ENCODE measurements around the gene CAMK2B.

CAMK2B gene

GRCh38 chr7:44275957-44276570 lies 49.3 kb downstream of the CAMK2B start:
- DNase-seq (ENCODE audit: low spot score) = peak; percentile 83

GRCh38 chr7:44275146-44275545 lies 50.2 kb downstream of the CAMK2B start:
- DNase-seq (ENCODE audit: low spot score) = no peak

GRCh38 chr7:44274623-44274975 lies 50.8 kb downstream of the CAMK2B start:
- DNase-seq (ENCODE audit: low spot score) = no peak

- no peak for DNase-seq (ENCODE audit: low spot score)
These were observed 51.4 kb downstream of the CAMK2B start for GRCh38 chr7:44273681-44274622.

GRCh38 chr7:44272981-44273380 lies 52.4 kb downstream of the CAMK2B start:
- no peak for DNase-seq (ENCODE audit: low spot score)

- no peak for DNase-seq (ENCODE audit: low spot score)
These were observed 52.9 kb downstream of the CAMK2B start for GRCh38 chr7:44272456-44272855.

- no peak for DNase-seq (ENCODE audit: low spot score)
These were observed 55.4 kb downstream of the CAMK2B start for GRCh38 chr7:44269943-44270493.

- DNase-seq (ENCODE audit: low spot score) = no peak
These were observed 56.0 kb downstream of the CAMK2B start for GRCh38 chr7:44269417-44269816.

- DNase-seq (ENCODE audit: low spot score) = no peak
These were observed 56.7 kb downstream of the CAMK2B start for GRCh38 chr7:44268671-44269070.

- DNase-seq (ENCODE audit: low spot score) = peak; percentile 43
These were observed 57.5 kb downstream of the CAMK2B start for GRCh38 chr7:44267719-44268421.

- no peak for DNase-seq (ENCODE audit: low spot score)
These were observed 58.2 kb downstream of the CAMK2B start for GRCh38 chr7:44267178-44267577.

- no peak for DNase-seq (ENCODE audit: low spot score)
These were observed 58.9 kb downstream of the CAMK2B start for GRCh38 chr7:44266526-44266925.

GRCh38 chr7:44265728-44266127 lies 59.7 kb downstream of the CAMK2B start:
- DNase-seq (ENCODE audit: low spot score) = no peak

GRCh38 chr7:44264221-44264931 lies 61.0 kb downstream of the CAMK2B start:
- no peak for DNase-seq (ENCODE audit: low spot score)

GRCh38 chr7:44263326-44264082 lies 61.9 kb downstream of the CAMK2B start:
- DNase-seq (ENCODE audit: low spot score) = no peak

- DNase-seq (ENCODE audit: low spot score) = no peak
These were observed 63.4 kb downstream of the CAMK2B start for GRCh38 chr7:44262031-44262430.

- DNase-seq (ENCODE audit: low spot score) = no peak
These were observed 64.2 kb downstream of the CAMK2B start for GRCh38 chr7:44261240-44261639.

- DNase-seq (ENCODE audit: low spot score) = no peak
These were observed 65.6 kb downstream of the CAMK2B start for GRCh38 chr7:44259547-44260457.

- no peak for DNase-seq (ENCODE audit: low spot score)
These were observed 66.4 kb downstream of the CAMK2B start for GRCh38 chr7:44258865-44259546.

All from SK-N-DZ (cell line).